Measurements from ENCODE around the gene PI4K2B.

DNA sequence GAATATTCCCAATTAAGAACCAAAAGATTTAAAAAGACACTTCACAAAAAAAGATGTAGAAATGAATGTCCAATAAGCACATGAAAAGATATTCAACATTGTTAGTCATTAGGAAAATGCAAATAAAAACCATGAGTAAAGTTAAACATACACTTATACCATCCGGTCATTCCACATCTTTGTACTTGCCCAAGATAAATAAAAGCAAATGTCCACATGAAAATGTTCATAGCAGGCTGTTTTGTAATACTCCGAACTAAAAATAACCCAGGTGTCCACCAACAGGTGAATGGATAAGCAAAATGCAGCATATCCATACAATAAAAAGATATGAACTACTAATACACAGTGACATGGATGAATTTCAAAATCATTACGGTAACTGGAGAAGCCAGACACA is 50.1 kb downstream of the PI4K2B start:
- TF ChIP-seq, protein P1, sequence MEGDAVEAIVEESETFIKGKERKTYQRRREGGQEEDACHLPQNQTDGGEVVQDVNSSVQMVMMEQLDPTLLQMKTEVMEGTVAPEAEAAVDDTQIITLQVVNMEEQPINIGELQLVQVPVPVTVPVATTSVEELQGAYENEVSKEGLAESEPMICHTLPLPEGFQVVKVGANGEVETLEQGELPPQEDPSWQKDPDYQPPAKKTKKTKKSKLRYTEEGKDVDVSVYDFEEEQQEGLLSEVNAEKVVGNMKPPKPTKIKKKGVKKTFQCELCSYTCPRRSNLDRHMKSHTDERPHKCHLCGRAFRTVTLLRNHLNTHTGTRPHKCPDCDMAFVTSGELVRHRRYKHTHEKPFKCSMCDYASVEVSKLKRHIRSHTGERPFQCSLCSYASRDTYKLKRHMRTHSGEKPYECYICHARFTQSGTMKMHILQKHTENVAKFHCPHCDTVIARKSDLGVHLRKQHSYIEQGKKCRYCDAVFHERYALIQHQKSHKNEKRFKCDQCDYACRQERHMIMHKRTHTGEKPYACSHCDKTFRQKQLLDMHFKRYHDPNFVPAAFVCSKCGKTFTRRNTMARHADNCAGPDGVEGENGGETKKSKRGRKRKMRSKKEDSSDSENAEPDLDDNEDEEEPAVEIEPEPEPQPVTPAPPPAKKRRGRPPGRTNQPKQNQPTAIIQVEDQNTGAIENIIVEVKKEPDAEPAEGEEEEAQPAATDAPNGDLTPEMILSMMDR (optimal IDR thresholded peaks at IDR 0.05 in 1 of 3, IDR thresholded peaks at IDR 0.05 in 1 of 3, conservative IDR thresholded peaks at IDR 0.05 in 1 of 3; ENCODE audit: extremely low read depth in 1 of 3, insufficient read depth in 2 of 3, low read length in 3 of 3) = no peak
- TF ChIP-seq EZH2 (IDR thresholded peaks at IDR 0.05; ENCODE audit: low read length) = no peak

All from keratinocyte (primary cell).